ENCODE results near the gene SLC31A1.

- TF ChIP-seq CTCF (IDR thresholded peaks at IDR 0.05; ENCODE audit: low read depth, low read length): no peak
- TF ChIP-seq EZH2phosphoT487 (IDR thresholded peaks at IDR 0.05; ENCODE audit: low read depth): no peak
These were observed 46.7 kb downstream of the SLC31A1 start for GRCh38 chr9:113267911-113268566.

All from OCI-LY3 (cell line).